Measurements from ENCODE around the gene MEMO1.

MEMO1 gene

GRCh38 chr2:31943636-31944225 lies 67.1 kb downstream of the MEMO1 start:
- TF ChIP-seq CTCF (IDR thresholded peaks at IDR 0.05): no peak
- Histone ChIP-seq H3K9me3 (no peaks in the 10 kb centered on the region), H3K36me3 (peaks cover 6 to 17% (median 9%) of the 10 kb centered on the region in 3 donors), H3K4me3 (no peak overlapping the region), H3K4me1 (peaks cover 0 to 7% (median 0%) of the 10 kb centered on the region in 4 donors), H3K27ac (no peak overlapping the region), H3K27me3 (no peaks in the 10 kb centered on the region)
- intact Hi-C loops (cut with DNase I; ENCODE audit: low total_unique reads): no loop called here
- DNase-seq: no peak

GRCh38 chr2:31940920-31941319 lies 69.9 kb downstream of the MEMO1 start:
- Histone ChIP-seq H3K27ac (no peak overlapping the region), H3K4me1 (peaks cover 0 to 7% (median 0%) of the 10 kb centered on the region in 4 donors), H3K36me3 (peaks cover 6 to 17% (median 9%) of the 10 kb centered on the region in 3 donors), H3K27me3 (no peaks in the 10 kb centered on the region), H3K4me3 (no peak overlapping the region), H3K9me3 (no peaks in the 10 kb centered on the region)
- intact Hi-C loops (cut with DNase I; ENCODE audit: low total_unique reads): no loop called here
- TF ChIP-seq CTCF (IDR thresholded peaks at IDR 0.05): no peak
- no peak for DNase-seq

DNA sequence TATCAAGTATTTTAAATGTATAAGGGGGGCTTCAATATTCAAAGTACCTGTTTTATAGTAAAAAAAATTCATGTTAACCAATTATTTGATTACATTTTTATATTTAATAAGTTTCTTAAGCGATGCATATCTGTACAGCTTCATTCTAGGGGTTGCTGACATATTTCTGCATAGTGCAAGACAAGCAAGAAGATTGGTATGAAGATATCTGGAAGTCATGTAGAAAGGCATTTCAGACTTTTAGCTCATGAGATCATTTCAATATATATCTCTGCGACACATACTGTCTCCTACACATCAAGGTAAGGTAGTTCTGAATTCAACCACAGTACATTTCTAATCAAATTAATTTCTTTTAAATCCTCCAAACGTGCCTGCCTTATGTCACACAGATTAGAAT lies 73.1 kb downstream of the MEMO1 start:
- H3K4me1 ChIP-seq: no peaks in the 10 kb centered on the region
- intact Hi-C loops (cut with DNase I; ENCODE audit: low total_unique reads): no loop called here
- H3K36me3 ChIP-seq: peaks cover under 1 to 13% (median 6%) of the 10 kb centered on the region in 3 donors
- no peaks in the 10 kb centered on the region for H3K9me3 ChIP-seq
- H3K27ac ChIP-seq: no peak overlapping the region
- no peak overlapping the region for H3K4me3 ChIP-seq
- no peak for DNase-seq
- H3K27me3 ChIP-seq: no peaks in the 10 kb centered on the region
- TF ChIP-seq CTCF (IDR thresholded peaks at IDR 0.05): no peak

DNA sequence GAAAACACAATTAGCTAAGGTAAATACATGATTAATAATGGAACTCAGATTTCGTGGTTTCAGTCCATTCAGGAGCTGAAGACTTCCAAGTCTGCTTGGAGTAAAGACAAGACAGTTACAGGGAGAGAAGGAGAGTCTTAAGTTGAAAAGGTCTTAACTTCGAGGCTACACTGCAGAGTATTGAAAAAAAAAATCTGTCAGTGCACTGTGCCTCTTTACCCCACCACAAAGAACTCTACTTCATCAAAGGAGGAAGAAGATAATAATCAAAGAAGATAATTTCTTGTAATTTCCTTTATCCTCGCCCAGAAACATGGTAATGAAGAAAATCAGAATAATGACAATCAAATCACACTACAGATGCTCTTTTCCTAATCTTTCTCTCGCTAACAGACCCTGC lies 75.4 kb downstream of the MEMO1 start:
- Histone ChIP-seq H3K27me3 (no peaks in the 10 kb centered on the region), H3K9me3 (no peaks in the 10 kb centered on the region), H3K4me3 (no peak overlapping the region), H3K36me3 (no peaks in the 10 kb centered on the region), H3K4me1 (no peaks in the 10 kb centered on the region), H3K27ac (no peak overlapping the region)
- no peak for DNase-seq
- intact Hi-C loops (cut with DNase I; ENCODE audit: low total_unique reads): no loop called here
- TF ChIP-seq CTCF (IDR thresholded peaks at IDR 0.05): no peak

- no peak for TF ChIP-seq CTCF (IDR thresholded peaks at IDR 0.05)
- H3K27ac ChIP-seq: no peak overlapping the region
- H3K9me3 ChIP-seq: no peaks in the 10 kb centered on the region
- H3K4me1 ChIP-seq: no peaks in the 10 kb centered on the region
- H3K36me3 ChIP-seq: peaks cover 0 to 8% (median 0%) of the 10 kb centered on the region in 3 donors
- H3K4me3 ChIP-seq: no peak overlapping the region
- intact Hi-C loops (cut with DNase I; ENCODE audit: low total_unique reads): no loop called here
- no peak for DNase-seq
- H3K27me3 ChIP-seq: no peaks in the 10 kb centered on the region
Observed at GRCh38 chr2:31933066-31933465, 77.7 kb downstream of the MEMO1 start.

DNA sequence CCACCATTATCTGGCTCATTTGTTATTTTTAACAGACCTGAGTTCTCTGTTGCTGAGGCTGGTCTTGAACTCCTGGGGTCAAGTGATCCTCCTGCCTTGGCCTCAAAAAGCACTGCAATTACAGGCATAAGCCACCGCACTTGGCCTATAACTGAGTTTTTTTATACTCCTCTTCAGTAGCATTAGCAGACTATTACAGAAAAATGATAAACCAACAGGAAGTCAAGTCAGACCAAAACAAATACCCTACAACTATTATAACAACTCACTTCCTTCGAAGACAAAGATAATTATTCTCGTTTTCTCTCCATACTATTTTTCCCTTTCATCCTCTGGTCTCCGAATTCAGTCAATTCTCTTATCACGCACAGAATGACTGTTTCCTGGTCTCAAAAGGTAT lies 78.2 kb downstream of the MEMO1 start:
- TF ChIP-seq CTCF (IDR thresholded peaks at IDR 0.05): no peak
- H3K36me3 ChIP-seq: peaks cover 0 to 8% (median 0%) of the 10 kb centered on the region in 3 donors
- H3K4me1 ChIP-seq: no peaks in the 10 kb centered on the region
- H3K4me3 ChIP-seq: no peak overlapping the region
- no peaks in the 10 kb centered on the region for H3K27me3 ChIP-seq
- intact Hi-C loops (cut with DNase I; ENCODE audit: low total_unique reads): no loop called here
- H3K9me3 ChIP-seq: no peaks in the 10 kb centered on the region
- no peak for DNase-seq
- H3K27ac ChIP-seq: no peak overlapping the region

Measured in tibial artery (tissue), 4 donors.